NCI-H2081 treated with DMSO at 0.1 percent for 48 hours (cell line): Measurements from ENCODE around the gene EXOC3.
"Not testable (repeated sequence)": the region's sequence is repeated elsewhere in the genome, so short reads cannot be mapped to it uniquely, and the experiment has no call there.

Source experiments
- DNase-seq: peaks from one replicate; lab custom pipeline; 2025; lab: John Stamatoyannopoulos, UW

Gene EXOC3

DNA sequence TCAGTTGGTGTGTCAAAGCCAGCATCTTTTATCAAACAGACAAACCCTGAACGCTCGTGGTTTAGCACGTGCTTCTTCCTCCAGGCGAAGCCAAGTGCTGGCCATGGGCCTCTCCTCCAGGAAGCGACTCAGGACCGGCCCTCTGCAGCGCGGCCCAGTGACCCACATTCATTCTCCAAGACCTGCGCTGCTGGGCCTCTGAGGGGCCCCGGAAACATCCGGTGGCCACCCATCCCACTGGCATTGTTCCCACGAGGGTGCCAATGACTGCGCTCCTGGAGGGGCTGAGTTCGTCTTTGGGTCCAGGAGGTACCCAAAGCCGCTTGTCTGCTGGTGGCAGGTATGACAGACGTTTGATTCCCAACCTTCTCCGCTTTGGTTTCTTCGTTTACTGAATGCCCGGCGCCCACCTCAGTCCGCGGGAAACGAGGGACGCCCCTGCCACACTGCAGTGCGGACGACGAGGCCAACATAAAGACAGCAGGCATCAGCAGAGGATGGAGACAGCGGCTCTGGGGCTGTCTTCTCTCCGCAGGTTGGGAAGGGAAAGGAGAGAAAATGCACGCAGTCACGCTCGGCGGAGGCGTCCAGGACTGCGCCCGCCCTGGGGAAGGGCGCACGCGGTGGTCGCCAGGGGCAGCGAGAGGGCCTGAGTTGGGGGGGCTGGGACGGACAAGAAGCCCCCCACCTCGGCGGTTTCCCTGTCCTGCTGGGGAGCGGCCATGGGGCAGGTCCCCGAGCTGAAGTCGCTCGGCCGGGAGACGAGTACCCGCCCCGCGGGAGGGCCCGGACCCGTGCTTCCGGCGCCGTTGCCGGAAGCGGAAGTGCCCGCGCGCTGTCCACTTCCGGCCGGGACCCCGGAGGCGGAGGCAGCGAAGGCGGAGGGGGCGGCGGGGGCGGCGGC is at the start of gene EXOC3:
Gene EXOC3 (plus strand): TSS at position 842 of the 904 bp plus-strand sequence. CDS start 3,030 bp downstream, outside the sequence.
- peak; percentile 46 for DNase-seq

DNA sequence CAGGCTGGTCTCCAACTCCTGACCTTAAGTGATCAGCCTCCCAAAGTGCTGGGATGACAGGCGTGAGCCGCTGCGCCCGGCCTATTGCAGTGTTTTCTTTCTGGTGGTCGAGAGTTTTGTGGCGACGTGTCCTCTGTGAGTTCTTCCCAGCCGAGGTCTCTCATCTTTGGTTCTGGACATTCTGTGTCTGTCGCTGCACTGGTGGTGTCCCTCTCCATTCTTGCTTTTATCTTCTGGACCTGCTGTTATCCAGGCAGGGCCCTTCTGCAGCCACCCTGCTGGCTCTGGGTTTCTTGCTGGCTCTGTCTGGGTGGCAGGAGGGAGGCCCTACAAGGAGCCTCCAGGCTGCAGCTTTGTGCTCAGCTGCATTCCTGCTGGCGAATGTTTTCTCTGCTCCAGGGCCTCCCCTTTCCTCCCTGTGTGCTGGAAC is 49.1 kb upstream of the EXOC3 start:
- no peak for DNase-seq

DNA sequence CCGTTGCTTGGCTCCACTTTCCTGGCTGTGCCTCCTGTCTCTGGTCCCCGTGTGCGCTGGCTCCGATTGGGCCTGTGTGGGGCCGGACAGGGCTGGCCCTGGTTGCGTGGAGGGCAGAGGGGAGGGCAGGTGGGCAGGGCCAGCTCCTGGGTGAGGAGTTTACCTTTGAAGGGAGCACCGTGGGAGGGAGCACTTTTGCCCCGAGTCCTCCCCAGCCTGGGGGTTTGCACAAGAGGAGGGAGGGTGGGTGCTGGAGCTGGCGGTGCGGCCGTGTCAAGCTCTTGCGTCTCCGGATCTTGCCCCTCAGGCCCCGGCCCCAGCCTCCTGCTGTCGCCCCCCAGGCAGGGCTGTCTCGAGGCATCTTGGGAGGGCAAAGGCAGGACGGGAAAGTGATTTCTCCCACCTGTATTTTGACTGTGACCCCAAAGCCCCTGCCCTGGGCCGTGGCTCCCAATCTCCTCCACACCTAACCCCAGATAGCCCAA is 48.3 kb upstream of the EXOC3 start:
- DNase-seq, result no peak

DNA sequence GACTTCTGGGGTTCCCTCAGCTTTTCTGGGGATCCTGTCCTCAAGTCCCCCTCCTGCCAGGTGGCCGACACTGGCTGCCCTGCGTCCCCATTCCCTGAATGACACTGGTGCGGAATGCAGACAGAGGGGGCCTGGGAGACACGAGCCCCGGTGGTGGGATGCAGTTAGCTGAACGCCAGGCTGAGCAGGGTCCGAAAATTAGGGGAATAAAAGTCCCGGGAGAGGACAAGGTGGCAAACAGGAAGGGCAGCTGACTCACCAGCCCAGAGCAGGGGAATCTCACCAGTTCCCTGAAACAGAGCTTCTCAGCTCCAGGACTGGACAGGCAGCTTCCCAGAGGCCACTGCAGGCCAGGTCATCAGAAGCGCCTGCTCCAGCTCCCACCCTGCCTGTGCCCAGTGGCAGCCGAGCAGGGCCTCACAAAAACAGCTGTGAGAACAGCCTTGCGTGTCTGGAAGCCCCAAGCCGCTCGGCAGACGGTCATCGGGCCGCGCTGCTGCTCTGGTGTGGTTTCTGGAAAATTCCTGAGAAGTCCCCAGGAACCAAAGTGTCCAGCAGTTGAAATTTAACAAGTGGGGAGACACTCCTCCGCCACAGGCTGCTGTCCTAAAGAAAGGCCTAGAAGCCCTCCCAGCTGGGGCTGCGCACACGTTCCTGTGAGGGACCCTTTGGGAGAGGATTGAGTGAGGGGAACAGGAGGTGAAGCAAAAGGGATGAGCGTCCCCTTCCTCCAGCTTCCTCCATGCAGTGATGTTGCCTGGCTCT is 47.6 kb upstream of the EXOC3 start:
- no peak for DNase-seq

DNA sequence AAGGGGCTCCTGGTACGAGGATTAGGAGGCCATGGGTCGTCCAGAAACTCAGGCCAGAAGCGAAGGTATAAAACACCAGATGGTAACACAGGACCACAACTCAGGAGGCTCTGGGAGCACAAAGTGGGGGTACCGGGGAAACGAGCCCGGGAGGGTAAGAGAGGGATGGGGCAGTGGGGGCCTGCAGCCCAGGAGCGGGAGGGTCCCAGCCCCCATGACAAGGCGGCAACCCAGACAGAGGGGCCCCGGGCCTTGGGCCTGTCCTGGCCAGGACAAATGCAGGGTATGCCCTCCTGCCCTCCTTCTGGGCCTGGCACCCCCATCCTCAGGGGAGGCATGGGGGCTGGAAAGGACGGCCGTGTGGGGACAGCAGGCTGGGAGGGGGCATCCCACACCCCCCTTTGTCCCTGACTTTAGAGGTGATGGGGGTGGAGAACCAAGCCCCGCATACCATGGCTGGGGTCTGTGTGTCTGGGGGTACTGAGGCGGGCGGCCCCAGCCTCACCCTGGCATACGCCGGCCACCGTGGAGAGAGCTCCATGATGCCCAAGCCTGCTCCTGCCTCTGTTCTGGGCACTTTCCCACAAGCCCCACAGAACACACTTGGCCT is 47.0 kb upstream of the EXOC3 start:
- DNase-seq, result no peak

DNA sequence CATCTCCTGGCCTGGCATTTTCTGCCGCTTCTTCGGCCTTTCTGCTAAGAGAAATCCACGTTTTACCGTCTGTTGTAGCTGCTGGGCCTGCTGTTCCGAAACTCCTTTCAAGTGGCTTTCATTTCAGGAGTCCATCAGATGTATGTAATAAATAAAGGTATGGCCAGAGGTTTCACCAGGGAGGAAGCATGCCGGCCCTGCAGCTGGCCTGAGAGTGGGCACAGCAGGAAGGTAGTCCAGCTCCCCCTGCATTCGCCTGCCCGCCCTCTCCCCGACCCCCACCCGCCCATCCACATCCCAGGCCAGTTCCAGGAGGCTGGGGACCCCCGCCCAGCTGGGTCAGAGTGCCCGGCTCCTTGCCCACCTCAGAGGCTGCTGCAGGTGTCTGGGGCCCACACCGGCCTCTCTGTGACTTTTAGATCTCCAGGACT is 46.4 kb upstream of the EXOC3 start:
- no peak for DNase-seq

DNA sequence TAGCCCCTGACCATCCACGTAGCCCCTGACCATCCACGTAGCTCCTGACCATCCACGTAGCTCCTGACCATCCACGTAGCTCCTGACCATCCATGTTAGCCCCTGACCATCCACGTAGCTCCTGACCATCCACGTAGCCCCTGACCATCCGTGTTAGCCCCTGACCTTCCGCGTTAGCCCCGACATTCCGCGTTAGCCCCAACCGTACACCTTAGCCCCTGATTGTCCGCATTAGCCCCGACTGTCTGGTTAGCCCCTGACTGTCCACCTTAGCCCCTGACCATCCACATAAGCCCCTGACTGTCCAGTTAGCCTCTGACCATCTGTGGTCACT is 44.9 kb upstream of the EXOC3 start:
- not testable (repeated sequence) for DNase-seq

DNA sequence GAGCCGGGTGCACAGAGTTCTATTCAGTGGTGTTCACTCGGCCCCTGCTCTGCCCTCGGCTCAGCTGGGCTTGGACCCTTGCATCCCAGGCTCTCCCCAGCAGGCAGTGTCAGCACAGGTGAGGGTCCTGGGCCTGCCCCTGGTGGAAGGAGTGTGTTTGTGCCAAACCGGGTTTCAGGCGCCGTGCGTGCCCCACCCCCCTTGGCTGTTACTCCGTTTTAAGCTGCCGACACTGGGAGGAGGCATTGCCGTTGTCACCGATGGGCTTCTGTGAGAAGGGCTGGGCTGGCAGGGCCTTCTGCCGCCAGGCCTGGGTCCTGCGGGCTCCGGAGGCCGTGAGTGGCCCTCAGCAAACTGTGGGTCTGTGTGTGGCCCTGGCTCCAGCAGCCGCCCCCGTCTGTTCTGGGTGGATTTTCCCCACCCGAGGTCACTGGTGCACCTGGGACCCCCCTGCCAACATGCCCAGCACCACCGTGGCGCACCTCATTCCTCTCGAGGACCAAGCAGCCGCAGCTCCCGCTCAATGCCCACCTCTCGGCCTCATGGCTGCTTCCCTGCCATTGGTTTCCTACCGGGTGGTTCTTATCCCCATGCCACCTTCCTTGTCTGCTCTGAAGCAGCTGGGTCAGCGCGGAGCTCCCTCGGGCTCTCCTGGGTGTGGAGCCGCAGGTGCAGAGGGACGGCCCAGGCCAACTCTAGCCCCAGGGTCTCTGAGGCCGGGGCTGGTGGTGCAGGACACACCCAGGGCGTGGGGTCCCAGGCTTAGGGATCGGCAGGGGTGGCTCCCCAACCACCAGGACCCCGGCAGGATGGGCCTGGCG is 44.3 kb upstream of the EXOC3 start:
- no peak for DNase-seq

DNA sequence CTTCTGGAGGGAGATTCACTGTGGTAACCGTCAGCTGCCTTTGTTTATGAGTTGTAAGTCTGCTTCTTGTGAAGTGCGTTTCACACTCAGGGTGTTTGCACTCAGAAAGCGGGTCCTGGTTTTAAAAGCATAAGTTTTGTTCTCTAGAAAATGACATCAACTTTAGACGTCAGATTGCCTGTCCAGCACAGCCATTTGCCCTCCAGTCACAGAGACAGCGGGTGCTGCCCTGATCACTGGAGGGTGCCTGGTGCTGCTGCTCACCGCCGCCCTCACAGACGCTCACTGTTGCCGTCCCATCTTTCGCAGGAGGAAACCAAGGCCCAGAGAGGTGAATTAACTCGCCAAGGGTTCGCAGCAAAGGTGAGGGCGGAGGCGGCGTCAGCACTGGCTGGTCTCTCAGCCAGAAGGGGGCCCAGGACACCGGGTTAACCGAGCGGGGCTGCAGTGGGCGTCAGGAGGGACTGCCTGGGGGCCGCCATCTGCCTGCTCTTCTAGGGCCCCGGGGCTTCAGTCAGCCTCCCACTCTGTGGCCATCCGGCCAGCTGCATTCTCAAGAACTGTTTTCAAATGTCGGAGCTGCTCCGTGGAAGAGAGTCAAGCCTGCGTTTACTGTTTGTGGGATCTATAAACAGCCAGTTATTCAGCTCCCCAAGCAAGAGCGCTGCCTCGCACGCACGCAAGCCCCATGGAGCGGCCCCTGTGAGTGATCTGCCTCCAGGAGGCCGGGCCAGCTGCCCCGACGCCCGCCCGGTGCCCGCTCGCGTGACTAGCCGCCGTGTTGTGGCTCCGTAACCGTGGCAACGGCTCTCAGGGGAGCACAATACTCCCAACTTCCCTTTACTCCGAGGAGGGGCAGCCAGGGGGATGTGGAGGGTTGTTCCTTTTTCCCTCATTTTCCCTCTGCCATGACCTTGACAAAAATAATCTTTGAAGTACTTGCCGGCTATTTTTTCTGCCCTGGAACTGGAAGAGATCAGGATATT is 43.4 kb upstream of the EXOC3 start:
- DNase-seq, result peak; percentile 99

DNA sequence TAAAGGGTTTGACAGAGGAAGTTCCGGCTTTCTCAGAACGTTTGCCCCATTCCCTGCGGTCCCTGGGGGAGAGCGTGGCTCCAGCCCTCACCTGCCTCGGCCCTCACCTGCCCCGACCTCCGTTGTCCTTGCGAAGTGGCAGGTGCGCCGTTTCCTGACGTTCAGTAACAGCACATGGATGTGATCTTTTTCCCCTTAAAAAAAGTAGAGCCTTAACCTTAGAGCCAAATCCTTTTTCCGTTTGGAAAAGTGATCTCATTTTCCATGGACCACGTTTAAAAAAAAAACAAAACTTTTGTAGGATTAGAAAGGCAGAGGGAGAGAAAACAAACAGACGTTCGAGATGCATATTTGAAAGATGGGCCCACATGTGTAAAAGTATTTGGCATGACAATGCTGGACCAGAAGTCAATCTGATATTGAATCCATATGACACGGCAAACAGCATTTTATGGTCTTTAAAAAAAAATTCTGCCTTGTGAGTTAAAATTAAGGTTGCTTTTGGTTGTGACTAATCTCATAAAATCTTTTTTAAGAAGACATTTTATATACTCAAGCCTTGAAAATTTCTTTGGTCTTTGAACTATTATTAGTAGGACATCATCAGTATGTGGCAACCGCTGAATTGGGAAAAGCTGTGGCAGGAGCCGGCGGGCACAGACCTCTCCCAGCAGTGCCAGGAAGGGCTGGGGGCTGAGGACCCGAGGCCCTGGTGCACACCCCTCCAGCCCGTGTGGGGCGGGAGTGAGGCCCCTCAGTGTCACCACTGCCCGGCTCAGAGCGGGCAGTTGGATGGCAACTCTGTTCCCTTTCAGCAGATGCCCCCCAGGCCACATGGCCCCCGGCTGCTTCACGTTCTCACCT is 42.5 kb upstream of the EXOC3 start:
- DNase-seq, result no peak

DNA sequence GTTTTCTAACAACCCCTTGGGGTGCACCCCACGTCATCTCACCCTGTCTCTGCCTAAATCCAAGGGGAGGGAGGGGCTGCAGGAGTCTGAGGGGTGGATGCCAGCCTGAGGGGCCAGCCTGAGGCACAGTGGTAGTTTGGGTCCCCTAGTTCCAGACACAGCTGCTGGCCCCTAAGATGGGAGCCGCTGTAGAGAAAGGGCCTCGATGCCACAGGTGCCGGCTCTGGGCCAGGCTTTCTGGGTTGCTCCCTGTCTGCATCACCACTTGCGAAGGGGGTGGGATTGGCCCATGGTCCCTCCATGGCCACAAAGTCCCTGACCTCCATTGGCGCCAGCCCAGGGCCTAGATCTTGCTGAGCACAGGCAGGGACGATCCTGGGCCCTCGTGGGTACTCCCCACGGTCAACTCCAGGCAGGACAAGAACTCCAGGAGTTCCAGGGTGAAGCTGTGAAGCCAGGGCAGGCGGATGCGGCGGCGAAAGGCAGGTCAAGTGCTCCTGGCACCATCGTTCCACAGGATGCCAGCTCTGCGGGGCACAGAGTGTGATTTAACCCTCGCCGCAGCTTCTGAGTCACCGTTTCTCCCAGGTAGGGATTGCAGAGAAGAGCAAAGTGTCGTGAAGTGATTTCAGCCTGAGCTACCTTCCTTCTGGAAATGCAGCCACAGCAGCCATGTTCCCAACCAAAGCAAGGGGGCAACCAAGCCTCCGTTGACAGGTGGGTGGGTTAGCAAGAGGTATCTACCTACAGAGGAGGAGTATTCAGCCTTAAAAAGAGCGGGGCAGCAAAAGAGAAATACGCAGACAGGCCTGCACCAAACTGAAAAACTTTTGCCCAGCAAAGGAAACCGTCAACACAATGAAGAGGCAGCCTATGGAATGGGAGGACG is 41.6 kb upstream of the EXOC3 start:
- DNase-seq, result no peak

DNA sequence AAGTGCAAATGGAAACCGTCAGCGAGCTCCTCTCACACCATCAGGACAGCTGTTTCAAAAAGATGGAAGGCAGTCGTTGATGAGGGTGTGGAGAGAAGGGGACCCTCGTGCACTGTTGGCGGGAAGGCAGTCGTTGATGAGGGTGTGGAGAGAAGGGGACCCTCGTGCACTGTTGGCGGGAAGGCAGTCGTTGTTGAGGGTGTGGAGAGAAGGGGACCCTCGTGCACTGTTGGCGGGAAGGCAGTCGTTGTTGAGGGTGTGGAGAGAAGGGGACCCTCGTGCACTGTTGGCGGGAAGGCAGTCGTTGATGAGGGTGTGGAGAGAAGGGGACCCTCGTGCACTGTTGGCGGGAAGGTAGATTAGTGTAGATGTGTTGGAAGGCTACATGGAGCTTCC is 40.8 kb upstream of the EXOC3 start:
- DNase-seq, result not testable (repeated sequence)

DNA sequence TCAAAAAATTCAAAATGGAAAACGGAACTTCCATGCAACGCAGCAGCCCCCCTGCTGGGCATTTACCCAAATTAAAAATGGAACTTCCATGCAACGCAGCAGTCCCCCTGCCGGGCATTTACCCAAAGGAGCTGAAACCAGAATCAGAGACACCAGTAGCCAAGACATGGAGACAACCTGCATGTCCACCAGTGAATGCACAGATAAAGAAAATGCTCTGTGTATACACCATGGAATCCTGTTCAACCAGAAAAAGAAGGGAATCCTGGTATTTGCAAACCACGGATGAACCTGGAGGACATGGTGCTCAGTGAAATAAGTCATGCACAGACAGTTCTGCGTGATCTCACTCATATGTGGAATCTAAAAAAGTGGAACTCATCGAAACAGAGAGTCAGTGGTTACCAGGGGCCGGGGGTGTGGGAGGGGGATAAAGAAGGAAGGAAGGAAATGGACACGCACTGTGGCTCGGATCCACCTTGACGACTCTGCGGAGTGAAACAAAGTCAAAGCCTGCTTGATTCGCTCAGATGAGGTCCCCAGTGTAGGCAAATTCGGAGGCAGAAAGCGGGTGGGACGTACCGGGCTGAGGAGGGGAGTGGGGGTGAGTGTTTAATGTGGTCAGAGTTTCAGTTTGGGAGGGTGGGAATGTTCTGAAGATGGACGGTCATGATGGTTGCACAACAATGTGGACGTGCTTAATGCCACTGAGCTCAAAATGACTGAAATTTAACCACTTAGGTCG is 40.2 kb upstream of the EXOC3 start:
- no peak for DNase-seq

DNA sequence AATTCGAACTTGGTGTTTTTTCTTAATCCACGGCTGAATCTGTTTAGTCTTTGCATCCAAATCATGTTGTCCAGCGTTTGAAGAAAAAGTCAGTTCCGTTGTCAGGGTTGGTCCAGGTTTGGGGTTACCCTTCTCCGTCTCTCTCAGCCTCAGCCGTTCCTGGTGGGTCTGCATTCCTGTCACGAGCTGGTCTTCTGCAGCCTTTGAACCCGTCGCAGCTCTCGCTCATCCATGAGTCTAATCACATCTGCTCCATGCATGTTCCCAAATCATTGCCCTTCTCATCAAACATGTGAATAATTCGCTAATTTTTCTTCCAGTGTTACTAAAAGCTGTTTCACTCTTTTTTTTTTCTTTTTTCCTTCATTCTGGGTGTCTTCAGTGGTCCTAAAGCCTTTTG is 39.0 kb upstream of the EXOC3 start:
- DNase-seq, result no peak

DNA sequence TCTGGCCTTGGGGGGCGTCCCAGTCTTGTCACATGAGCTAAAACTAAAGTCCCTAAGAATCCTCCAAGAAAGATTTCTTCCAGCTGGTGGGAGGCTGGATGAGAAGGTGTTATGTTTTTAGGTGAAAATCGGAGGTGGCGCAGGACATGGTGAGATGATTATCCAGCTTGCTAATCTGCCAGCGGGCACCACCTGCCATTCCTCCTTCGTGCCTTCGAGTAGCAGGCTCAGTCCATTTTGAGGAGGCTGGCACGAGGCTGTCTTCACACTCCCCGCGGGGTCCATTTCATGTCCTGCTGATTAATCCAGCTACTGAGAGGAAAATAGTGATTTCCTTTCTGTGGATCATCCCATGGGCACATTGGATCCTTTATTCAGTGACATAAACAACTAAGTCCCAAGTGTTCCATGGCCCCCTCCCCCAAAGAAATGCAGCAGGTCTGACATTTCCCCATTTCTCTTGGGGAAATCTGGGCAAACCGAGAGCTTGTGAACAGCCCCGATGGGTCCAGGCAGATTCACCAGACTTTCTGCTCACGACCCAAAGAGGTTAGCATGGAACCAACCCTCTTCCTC is 38.2 kb upstream of the EXOC3 start:
- no peak for DNase-seq

DNA sequence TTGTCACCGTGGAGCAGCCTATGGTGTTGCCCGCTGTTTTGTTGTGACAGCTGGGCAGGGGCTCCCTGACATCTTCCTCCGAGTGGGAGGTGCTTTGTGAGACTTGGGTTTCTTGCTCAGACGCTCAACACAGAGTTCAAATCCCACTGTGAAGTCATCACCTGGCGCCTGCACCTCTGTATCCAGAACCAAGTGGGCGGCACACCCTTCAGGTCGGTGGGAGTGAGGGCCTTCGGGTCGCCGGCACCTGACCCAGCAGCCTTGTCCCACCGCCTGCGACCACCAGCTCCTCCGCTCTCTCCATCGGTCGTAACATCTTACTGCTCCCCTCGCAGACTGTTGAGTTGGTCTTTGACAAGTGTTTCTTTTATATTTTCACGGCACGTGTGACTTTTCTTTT is 37.6 kb upstream of the EXOC3 start:
- no peak for DNase-seq

DNA sequence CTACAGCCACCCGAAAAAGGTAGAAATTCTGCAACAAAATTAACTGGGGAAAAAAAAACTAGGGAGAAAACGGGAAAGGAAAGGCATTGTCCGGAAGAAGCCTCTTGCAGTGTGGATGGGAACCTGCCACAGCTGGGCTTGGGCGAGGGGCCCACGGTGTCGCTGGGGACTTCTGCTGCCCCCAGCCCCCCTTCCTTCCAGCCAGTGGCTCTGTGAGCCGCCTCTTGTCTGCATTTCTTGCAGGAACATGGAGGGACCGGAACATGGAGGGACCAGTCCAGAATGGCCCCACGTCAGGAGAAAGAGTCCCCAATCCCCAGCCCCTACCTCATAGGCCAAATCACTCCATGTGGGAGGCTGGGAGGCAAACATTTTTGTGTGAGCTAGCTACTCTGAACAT is 36.9 kb upstream of the EXOC3 start:
- no peak for DNase-seq
